GM12891 (cell line): Measurements from ENCODE around the gene LRRC8B.

ENCODE experiments used
- POLR2A ChIP-seq: IDR thresholded peaks from 2 replicates; pipeline ENCODE4 v1.6.1; 2011; ENCODE audit warnings: low read depth, low read length, control low read depth
- POLR2AphosphoS5 ChIP-seq: IDR thresholded peaks from 2 replicates; pipeline ENCODE4 v1.6.1; 2011; ENCODE audit warnings: low read depth, low read length, control low read depth
- SPI1 ChIP-seq: IDR thresholded peaks from 2 replicates; pipeline ENCODE4 v1.6.1; 2011; ENCODE audit warnings: low read depth, low read length, control low read depth
- TAF1 ChIP-seq: IDR thresholded peaks from 2 replicates; pipeline ENCODE4 v1.6.1; 2011; ENCODE audit warnings: low read depth, low read length, control low read depth

DNA sequence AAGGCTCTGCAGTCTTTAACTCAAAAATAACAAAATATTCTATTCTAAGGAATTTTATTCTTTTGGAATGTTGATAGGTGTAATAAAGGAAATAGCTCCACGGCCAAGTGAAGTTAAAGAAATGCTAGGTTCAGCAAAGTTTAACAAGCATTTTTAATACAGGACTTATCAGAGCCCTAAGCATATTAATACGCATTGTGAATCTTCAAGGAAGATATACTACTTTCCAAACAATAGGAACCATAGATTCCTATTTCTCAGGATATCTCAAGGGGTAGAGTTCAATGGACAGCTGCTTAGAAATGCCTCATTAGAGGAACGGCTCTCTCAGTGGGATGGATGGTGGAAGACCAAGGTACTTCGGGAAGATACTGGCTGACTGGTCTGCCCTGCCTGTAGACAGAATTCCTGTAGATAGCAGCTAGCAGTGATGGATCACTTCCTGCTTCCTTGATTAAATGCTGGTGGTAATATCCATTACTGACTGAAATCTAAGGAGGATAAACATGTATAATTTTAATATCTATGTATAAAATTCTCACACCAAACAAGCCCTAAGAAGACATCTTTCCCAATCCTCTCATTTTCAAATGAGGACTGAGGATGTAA is 100.2 kb downstream of the LRRC8B start:
- no peak for TF ChIP-seq TAF1
- TF ChIP-seq POLR2A = no peak
- TF ChIP-seq POLR2AphosphoS5 = no peak
- no peak for TF ChIP-seq SPI1
